Transverse colon (tissue), 4 donors: ENCODE data around the gene CYTH2.

Source experiments
- EP300 ChIP-seq: sonication (generic); formaldehyde crosslinking; IDR thresholded peaks from one replicate; pipeline ENCODE4 v1.6.1; 2017; ENCODE audit warnings: antibody characterized with exemption, low read depth
- POLR2A ChIP-seq: fragments of 450-650 bp; IDR thresholded peaks from one replicate; pipeline ENCODE4 v1.6.1; 2016; ENCODE audit warnings: antibody characterized with exemption, mild to moderate bottlenecking, moderate library complexity
- POLR2AphosphoS5 ChIP-seq, 3 donors: sonication (generic); formaldehyde crosslinking; IDR thresholded peaks; one replicate each; pipeline ENCODE4 v1.6.1; 2016; ENCODE audit warnings: antibody characterized with exemption in 3 of 3
- TF ChIP-seq, protein P1 (sequence below), 5 experiments: fragments of 200-600 bp in 3 of 5; fragments of 450-650 bp in 2 of 5; sonication (generic) in 3 of 5; IDR thresholded peaks; 1 replicate in 2 of 5; 2 replicates in 3 of 5; pipeline ENCODE4 v1.5.1; 2016 to 2017; ENCODE audit warnings: antibody characterized with exemption in 5 of 5, inconsistent platforms in 3 of 5, mild to moderate bottlenecking in 2 of 5, moderate library complexity in 1 of 5

GRCh38 chr19:48475369-48476068 lies 6.3 kb downstream of the CYTH2 start:
- TF ChIP-seq, protein P1, sequence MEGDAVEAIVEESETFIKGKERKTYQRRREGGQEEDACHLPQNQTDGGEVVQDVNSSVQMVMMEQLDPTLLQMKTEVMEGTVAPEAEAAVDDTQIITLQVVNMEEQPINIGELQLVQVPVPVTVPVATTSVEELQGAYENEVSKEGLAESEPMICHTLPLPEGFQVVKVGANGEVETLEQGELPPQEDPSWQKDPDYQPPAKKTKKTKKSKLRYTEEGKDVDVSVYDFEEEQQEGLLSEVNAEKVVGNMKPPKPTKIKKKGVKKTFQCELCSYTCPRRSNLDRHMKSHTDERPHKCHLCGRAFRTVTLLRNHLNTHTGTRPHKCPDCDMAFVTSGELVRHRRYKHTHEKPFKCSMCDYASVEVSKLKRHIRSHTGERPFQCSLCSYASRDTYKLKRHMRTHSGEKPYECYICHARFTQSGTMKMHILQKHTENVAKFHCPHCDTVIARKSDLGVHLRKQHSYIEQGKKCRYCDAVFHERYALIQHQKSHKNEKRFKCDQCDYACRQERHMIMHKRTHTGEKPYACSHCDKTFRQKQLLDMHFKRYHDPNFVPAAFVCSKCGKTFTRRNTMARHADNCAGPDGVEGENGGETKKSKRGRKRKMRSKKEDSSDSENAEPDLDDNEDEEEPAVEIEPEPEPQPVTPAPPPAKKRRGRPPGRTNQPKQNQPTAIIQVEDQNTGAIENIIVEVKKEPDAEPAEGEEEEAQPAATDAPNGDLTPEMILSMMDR (IDR thresholded peaks at IDR 0.05): no peak
- TF ChIP-seq EP300: no peak
- no peak for TF ChIP-seq POLR2AphosphoS5 (IDR thresholded peaks at IDR 0.05)
- no peak for TF ChIP-seq POLR2A
